ENCODE measurements around the gene IBTK.

Gene IBTK

GRCh38 chr6:82246802-82247504, 591 bp downstream of the IBTK start:
- peak; percentile 35 for FAIRE-seq
- TF ChIP-seq SPI1 (IDR thresholded peaks at IDR 0.05; ENCODE audit: low read depth, low read length) (peak; percentile 80), TAF1 (IDR thresholded peaks at IDR 0.05; ENCODE audit: low read depth, low read length) (no peak), POLR2AphosphoS5 (IDR thresholded peaks at IDR 0.05; ENCODE audit: low read depth, low read length) (0 out of 2 replicates have a peak, but pooled peaks have one; percentile 42), PAX5 (IDR thresholded peaks at IDR 0.05; ENCODE audit: insufficient read depth, low read length, severe bottlenecking) (no peak), POLR2A (IDR thresholded peaks at IDR 0.05; ENCODE audit: low read depth, low read length) (peak; percentile 23), POU2F2 (IDR thresholded peaks at IDR 0.05; ENCODE audit: low read depth, low read length) (no peak)
- DNase-seq (ENCODE audit: insufficient read length, low spot score), result no peak

GRCh38 chr6:82246370-82246769, 1.2 kb downstream of the IBTK start:
- TF ChIP-seq TAF1 (IDR thresholded peaks at IDR 0.05; ENCODE audit: low read depth, low read length) (no peak), POU2F2 (IDR thresholded peaks at IDR 0.05; ENCODE audit: low read depth, low read length) (no peak), POLR2AphosphoS5 (IDR thresholded peaks at IDR 0.05; ENCODE audit: low read depth, low read length) (no peak), PAX5 (IDR thresholded peaks at IDR 0.05; ENCODE audit: insufficient read depth, low read length, severe bottlenecking) (no peak), POLR2A (IDR thresholded peaks at IDR 0.05; ENCODE audit: low read depth, low read length) (no peak), SPI1 (IDR thresholded peaks at IDR 0.05; ENCODE audit: low read depth, low read length) (no peak)
- no peak for FAIRE-seq
- no peak for DNase-seq (ENCODE audit: insufficient read length, low spot score)

DNA sequence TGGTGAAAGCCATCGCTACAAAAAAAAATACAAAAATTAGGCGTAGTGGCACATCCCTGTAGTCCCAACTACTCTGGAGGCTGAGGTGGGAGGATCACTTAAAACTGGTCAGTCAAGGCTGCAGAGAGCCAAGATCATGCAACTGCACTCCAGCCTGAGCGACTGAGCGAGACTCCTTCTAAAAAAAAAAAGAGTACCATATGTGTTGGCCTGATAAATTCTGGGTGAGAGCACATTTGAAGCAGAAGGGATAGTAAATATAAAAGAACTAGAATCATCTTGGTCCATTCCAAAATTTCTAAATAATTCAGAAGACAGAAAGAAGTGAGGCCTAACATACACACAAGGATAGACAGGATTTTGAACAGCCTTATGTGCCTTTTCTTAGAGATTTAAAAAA, 2.2 kb downstream of the IBTK start:
- FAIRE-seq (no peak), DNase-seq (ENCODE audit: insufficient read length, low spot score) (no peak)
- no peak for TF ChIP-seq PAX5 (IDR thresholded peaks at IDR 0.05; ENCODE audit: insufficient read depth, low read length, severe bottlenecking)
- no peak for TF ChIP-seq POU2F2 (IDR thresholded peaks at IDR 0.05; ENCODE audit: low read depth, low read length)
- no peak for TF ChIP-seq SPI1 (IDR thresholded peaks at IDR 0.05; ENCODE audit: low read depth, low read length)
- no peak for TF ChIP-seq POLR2A (IDR thresholded peaks at IDR 0.05; ENCODE audit: low read depth, low read length)
- TF ChIP-seq TAF1 (IDR thresholded peaks at IDR 0.05; ENCODE audit: low read depth, low read length), result no peak
- TF ChIP-seq POLR2AphosphoS5 (IDR thresholded peaks at IDR 0.05; ENCODE audit: low read depth, low read length), result no peak

GRCh38 chr6:82243884-82244283, 3.7 kb downstream of the IBTK start:
- FAIRE-seq (no peak), DNase-seq (ENCODE audit: insufficient read length, low spot score) (no peak)
- TF ChIP-seq POU2F2 (IDR thresholded peaks at IDR 0.05; ENCODE audit: low read depth, low read length) (no peak), TAF1 (IDR thresholded peaks at IDR 0.05; ENCODE audit: low read depth, low read length) (no peak), POLR2A (IDR thresholded peaks at IDR 0.05; ENCODE audit: low read depth, low read length) (no peak), PAX5 (IDR thresholded peaks at IDR 0.05; ENCODE audit: insufficient read depth, low read length, severe bottlenecking) (no peak), POLR2AphosphoS5 (IDR thresholded peaks at IDR 0.05; ENCODE audit: low read depth, low read length) (no peak)

DNA sequence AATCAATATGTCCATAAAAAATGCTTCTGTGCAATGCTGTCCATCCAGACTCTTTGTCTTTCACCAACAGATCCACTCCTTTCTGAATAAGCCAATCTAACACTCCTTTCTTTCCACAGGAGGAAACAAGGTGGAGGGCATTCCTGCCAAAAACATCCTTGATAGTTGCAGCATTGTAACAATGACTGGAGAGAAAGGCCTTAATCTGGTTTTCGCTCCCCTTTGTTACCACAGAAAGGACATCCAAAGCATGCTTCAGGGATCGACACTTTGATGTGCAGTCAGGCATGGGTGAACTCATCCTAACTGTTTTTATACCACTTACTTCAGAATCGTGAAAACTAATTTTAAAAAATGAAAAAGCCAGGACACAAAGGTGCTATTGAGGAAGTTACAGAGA, 7.4 kb downstream of the IBTK start:
- FAIRE-seq, result no peak
- no peak for DNase-seq (ENCODE audit: insufficient read length, low spot score)

GRCh38 chr6:82239597-82239996, 7.9 kb downstream of the IBTK start:
- TF ChIP-seq PAX5 (IDR thresholded peaks at IDR 0.05; ENCODE audit: insufficient read depth, low read length, severe bottlenecking), result no peak
- no peak for TF ChIP-seq POLR2A (IDR thresholded peaks at IDR 0.05; ENCODE audit: low read depth, low read length)
- TF ChIP-seq POLR2AphosphoS5 (IDR thresholded peaks at IDR 0.05; ENCODE audit: low read depth, low read length), result no peak
- TF ChIP-seq SPI1 (IDR thresholded peaks at IDR 0.05; ENCODE audit: low read depth, low read length), result no peak
- TF ChIP-seq TAF1 (IDR thresholded peaks at IDR 0.05; ENCODE audit: low read depth, low read length), result no peak
- TF ChIP-seq POU2F2 (IDR thresholded peaks at IDR 0.05; ENCODE audit: low read depth, low read length), result no peak
- FAIRE-seq, result no peak
- DNase-seq (ENCODE audit: insufficient read length, low spot score), result no peak

More for the DNA sequence above, 7.4 kb downstream of the IBTK start:
- TF ChIP-seq POLR2A (IDR thresholded peaks at IDR 0.05; ENCODE audit: low read depth, low read length) (no peak), POLR2AphosphoS5 (IDR thresholded peaks at IDR 0.05; ENCODE audit: low read depth, low read length) (no peak), PAX5 (IDR thresholded peaks at IDR 0.05; ENCODE audit: insufficient read depth, low read length, severe bottlenecking) (no peak), SPI1 (IDR thresholded peaks at IDR 0.05; ENCODE audit: low read depth, low read length) (no peak), TAF1 (IDR thresholded peaks at IDR 0.05; ENCODE audit: low read depth, low read length) (no peak)

GRCh38 chr6:82237013-82237412, 10.5 kb downstream of the IBTK start:
- FAIRE-seq (no peak), DNase-seq (ENCODE audit: insufficient read length, low spot score) (no peak)
- no peak for TF ChIP-seq POLR2AphosphoS5 (IDR thresholded peaks at IDR 0.05; ENCODE audit: low read depth, low read length)
- TF ChIP-seq SPI1 (IDR thresholded peaks at IDR 0.05; ENCODE audit: low read depth, low read length), result no peak
- no peak for TF ChIP-seq PAX5 (IDR thresholded peaks at IDR 0.05; ENCODE audit: insufficient read depth, low read length, severe bottlenecking)
- TF ChIP-seq POU2F2 (IDR thresholded peaks at IDR 0.05; ENCODE audit: low read depth, low read length), result no peak
- TF ChIP-seq TAF1 (IDR thresholded peaks at IDR 0.05; ENCODE audit: low read depth, low read length), result no peak
- TF ChIP-seq POLR2A (IDR thresholded peaks at IDR 0.05; ENCODE audit: low read depth, low read length), result no peak

- no peak for DNase-seq (ENCODE audit: insufficient read length, low spot score)
- TF ChIP-seq SPI1 (IDR thresholded peaks at IDR 0.05; ENCODE audit: low read depth, low read length) (peak; percentile 57; the same call in 1 of the 2 replicates), POLR2A (IDR thresholded peaks at IDR 0.05; ENCODE audit: low read depth, low read length) (no peak)
- no peak for FAIRE-seq
Measured at GRCh38 chr6:82227770-82228169, 19.8 kb downstream of the IBTK start.

- no peak for FAIRE-seq
- no peak for TF ChIP-seq POU2F2 (IDR thresholded peaks at IDR 0.05; ENCODE audit: low read depth, low read length)
- DNase-seq (ENCODE audit: insufficient read length, low spot score), result no peak
Measured at GRCh38 chr6:82220167-82220566, 27.4 kb downstream of the IBTK start.

DNA sequence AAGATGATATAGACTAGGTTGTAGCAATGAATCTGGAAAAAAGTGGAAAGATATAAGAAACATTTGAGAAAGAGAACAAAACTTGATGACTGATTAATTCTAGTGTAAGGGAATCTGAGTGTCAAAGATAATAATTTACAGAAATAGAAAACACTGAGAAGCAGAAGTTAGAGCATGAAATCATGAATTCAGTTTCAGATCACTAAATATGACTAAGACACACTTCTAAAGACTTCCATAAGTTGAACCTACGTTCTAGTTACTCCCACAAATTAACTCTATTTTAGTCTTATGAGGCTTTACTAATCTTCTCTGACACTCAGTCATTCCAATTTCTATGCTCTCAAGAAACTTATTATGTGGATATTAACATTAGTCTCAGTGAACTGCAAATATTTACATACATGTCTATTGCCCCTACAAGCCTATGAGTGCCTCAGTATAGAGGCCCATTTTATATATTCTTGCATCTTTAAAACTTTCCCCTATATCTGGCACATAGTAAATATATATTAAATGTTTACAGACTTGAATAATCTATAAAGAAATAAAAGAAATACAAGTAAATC, 30.4 kb downstream of the IBTK start:
- TF ChIP-seq POLR2AphosphoS5 (IDR thresholded peaks at IDR 0.05; ENCODE audit: low read depth, low read length) (no peak), SPI1 (IDR thresholded peaks at IDR 0.05; ENCODE audit: low read depth, low read length) (peak; percentile 12; the same call in 1 of the 2 replicates)
- FAIRE-seq, result peak; percentile 38
- no peak for DNase-seq (ENCODE audit: insufficient read length, low spot score)

All from GM12891 (cell line).